Measurements from ENCODE around the gene CD3D.
"Not testable (repeated sequence)": the region's sequence is repeated elsewhere in the genome, so short reads cannot be mapped to it uniquely, and the experiment has no call there.

The CD3D gene

DNA sequence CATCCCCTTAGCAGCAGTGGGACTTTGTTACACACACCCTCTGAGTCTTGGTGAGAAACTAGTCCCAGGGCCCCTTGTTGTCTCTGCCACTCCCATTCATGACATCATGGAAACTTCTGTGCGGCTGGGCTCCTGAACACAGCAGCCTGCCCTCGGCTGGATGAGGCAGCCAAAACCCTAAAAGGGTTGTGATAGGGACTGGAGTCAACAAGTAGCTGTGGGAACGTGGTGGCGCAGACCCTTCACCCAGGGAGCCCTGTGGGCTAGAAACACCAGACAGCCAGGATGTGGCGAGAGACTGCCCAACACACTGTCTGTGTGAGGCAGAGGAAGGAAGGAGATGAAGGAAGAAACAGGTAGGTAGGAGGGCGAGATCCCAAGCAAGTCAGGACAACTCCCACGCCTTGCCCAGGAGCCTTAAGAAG, 3.9 kb downstream of the CD3D start:
- DNase-seq: no peak

DNA sequence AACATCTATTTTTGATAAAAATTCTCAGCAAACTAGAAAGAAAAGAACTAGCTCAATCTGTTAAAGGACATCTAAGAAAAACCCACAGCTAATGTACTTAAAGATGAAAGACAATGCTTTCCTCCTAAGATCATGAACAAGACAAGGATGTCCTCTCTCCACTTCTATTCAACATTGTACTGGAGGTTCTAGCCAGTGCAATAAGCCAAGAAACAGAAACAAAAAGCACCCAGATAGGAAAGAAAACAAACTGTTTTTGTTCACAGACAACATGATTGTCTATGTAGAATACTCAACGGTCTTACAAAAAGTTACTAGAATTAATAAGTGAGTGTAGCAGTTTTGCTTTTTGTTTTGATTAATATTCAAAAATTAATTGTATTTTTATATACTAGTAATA, 7.8 kb downstream of the CD3D start:
- no peak for DNase-seq

DNA sequence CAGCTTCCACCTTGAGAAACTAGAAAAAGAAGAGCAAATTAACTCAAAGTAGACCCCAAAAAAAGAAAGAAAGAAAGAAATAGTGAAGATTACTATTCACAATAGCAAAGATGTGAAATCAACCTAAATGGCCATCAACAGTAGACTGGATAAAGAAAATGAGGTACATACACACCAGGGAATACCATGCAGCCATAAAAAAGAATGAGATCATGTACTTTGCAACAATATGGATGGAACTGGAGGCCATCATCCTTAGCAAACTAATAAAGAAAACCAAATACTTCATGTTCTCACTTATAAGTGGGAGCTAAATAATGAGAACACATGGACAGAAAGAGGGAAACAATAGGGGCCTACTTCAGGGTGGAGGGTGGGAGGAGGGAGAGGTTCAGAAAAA, 13.8 kb downstream of the CD3D start:
- no peak for DNase-seq

DNA sequence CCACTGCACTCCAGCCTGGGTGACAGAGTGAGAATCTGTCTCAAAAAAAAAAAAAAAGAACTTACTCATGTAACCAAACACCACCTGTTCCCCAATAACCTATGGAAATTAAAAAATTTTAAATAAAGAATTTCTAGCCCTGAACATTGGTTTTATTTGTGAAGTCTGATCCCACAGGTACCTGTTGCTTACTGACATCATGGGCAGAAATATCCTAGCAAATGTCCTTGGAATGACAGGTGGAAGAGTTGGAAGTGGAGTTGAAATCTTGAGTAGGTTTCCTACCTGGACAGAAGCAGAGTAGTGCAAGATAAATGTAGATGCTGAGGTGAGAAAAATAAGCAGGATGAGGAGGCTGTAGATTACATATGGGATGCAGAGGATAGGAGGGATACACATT, 17.2 kb downstream of the CD3D start:
- DNase-seq: no peak

DNA sequence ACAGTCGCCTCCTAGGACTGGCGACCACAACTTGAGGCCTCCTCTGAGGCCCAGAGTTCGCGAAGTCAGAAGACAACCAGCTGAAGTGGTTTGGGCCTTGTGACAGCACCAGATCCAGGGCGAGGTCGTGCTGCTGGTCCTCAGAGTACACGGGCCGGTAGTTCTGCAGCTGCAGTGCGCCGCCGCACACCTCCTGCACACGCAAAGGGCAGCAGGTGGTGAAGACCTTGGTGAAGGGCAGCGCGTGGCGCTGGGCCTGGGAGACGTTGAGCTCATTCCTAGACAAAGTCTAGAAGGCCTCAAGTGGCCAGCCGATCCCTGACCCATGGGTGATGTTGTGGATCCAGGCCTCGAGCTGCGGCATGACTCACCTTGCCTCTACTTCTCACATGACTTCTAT, 19.8 kb downstream of the CD3D start:
- no peak for DNase-seq

DNA sequence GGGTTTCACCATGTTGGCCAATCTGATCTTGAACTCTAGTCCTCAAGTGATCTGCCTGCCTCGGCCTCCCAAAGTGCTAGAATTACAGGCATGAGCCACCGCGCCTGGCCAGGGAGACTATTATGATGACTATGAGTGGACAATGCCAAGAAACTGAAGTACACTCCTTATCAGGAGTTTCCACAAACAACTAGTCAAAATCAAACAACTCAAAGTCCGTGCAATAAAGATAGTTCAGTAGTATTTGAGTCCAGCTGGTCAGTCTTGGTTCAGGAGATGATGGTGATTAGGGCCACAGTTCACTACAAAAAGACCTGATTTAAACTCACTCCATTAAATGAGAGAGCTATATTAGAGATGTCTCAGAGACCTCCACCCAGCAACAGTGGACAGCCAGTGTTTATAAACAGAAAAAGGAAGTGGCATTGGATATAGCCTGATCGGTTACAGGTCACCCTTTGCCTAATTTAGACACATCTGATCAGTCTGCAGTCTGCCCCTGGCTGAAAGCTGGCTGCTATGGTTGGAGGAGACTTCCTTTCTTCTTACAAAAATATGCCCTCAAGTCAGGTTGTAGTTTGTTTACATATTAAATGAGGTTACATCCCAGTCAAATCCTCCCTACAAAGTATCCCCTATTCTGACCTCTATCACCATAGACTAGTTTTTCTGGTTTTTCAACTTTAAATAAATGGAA, 21.0 kb downstream of the CD3D start:
- DNase-seq: no peak

DNA sequence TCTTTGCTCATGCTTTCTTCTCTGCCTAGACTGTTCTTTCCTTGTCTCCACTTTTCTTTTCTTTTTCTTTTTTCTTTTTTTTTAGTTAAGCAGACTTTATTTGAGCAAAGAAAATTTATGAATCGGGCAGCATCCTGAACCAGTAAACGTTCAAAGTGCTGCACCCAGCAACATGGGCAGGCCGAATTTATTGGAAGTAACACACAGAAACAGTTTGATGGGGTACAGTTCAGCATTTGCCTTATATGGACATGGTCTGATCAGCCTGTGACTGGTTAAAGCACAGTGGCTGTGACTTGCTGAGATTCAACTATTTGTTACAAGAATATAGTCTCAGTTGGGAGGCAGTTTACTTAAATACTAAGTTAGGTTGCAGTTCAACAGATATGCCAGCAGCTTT, 22.0 kb downstream of the CD3D start:
- DNase-seq: no peak

DNA sequence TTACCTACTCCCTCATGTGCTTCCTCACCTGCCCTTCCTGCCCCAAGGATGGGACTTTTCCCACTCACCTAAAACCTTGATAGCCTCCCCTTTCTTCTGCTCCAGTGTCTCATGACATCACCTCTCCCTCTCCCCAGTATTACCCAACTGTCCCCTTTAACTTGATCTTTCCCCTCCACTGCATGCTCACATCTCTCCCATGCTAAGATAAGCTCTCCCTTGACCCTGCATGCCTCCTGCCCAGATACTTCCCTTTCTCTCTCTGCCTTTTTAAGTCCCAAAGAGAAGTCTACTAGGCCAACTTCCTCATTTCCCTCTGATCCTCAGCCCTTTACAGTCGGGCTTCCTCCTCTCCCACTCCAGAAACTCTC, 23.2 kb downstream of the CD3D start:
- no peak for DNase-seq

DNA sequence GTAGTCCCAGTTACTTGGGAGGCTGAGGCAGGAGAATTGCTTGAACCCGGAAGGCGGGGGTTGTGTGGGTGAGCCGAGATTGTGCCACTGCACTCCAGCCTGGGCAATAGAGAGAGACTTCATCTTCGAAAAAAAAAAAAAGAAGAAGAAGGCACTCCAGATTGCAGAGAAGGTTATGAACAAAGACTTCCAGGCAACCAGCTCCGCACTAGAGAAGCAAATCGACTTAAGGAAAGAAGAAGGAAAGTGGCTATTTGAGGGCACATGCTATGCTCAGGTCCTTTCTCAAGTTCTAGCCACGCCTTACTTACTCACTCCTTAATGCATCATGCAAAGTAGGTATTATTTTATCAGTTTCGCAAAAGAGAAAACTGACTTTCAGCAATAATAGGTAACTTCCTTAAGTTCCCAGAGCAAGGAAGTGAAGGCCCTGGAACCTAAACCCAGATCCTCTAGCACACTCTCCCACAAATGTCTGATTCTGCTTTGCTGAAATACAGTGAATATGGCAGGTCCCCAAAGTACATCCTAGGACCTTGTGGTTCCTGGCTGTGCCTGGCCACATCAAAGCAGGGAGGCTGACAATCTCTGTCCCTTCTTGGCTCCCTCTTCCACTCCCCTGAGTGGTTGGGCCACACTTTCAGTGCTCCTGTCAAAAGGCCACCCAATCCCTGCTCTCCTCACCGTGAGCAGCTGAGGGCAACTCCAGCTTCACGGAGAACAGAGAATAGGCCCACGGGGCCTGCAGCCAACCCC, 23.7 kb downstream of the CD3D start:
- no peak for DNase-seq

DNA sequence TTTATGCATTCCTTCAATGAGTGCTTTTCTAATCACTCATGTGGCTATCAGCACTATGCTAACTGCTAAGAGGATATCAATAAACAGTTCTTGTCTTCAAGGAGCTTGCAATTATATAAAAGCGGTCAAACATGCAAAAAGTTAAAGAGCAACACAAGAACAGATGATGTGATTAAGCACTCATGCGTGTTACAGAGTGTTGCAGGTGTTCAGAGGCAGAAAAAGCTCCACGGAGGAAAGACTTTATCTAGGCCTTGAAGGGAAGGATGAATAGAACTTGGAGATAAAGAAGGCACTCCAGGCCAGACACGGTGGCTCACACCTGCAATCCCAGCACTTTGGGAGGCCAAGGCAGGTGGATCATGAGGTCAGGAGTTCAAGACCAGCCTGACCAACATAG, 24.4 kb downstream of the CD3D start:
- DNase-seq: no peak

DNA sequence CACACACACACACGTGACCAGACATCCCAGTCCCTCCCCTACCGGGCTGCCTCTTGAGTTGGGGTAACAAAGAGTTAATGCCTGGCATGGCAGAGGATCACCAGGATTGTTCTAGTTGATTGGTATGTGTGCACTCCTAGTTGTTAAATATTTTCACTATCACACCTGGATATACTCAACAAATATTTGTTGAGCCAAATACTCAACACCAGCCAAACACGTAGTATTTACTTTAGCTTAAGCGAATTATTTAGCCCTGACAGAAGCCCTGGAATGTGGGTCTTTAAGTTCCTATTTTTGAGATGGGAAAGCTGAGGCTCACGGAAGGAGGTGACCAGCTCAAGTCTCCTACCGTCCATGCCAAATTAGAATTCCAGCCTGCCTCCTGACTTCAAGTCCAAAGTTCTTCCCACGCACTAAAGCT, 27.5 kb downstream of the CD3D start:
- DNase-seq: no peak

DNA sequence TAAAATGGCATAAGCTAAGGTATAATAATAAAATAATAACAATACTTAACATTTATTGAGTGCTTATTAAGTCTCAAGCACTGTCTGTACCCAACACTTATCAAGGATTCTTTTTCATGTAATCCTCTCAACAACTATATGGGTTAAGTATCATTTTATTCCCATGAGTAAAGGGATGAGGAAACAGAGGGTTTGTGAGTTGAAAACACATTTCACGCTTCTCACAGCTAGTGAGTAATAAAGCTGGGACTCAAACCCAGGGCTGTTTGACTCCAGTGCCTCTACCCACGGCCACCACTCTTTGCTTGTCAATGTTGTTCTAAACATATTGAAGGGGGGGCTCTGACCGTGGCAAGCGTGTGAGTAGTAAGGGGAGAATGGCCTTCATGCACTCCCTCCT, 29.3 kb downstream of the CD3D start:
- DNase-seq: peak; percentile 71

DNA sequence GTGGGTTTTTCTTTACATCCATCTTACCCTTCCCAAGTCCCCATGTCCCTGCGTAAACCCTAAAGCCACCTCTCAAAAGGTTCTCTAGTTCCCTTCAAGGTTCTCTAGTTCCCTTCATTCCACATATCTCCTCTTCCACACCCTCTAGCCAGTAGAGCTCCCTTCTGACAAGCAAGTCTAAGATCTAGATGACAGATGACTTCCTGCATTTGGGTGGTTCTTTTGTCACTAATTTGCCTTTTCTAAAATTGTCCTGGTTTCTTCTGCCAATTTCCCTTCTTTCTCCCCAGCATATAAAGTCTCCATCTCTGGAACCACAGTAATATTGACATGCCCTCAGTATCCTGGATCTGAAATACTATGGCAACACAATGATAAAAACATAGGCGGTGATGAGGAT, 30.2 kb downstream of the CD3D start:
- DNase-seq: no peak

DNA sequence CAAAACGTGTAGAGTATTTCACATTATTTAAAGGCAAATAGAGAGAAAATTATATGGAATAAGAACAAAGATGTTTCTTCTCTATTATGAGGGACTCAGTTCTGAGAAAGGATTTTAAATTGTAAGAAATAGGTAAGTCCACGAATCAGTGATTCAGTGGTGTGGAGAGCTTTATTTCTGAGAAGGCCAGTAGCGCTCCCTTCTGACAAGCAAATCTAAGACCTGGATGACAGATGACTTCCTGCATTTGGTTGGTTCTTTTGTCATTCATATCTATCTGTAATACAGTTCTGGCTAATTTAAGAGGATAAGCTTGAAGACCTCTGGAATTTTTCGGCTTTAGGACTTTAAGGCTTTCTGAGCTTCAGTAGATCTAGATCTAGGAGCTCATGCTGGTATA, 31.0 kb downstream of the CD3D start:
- DNase-seq: no peak

DNA sequence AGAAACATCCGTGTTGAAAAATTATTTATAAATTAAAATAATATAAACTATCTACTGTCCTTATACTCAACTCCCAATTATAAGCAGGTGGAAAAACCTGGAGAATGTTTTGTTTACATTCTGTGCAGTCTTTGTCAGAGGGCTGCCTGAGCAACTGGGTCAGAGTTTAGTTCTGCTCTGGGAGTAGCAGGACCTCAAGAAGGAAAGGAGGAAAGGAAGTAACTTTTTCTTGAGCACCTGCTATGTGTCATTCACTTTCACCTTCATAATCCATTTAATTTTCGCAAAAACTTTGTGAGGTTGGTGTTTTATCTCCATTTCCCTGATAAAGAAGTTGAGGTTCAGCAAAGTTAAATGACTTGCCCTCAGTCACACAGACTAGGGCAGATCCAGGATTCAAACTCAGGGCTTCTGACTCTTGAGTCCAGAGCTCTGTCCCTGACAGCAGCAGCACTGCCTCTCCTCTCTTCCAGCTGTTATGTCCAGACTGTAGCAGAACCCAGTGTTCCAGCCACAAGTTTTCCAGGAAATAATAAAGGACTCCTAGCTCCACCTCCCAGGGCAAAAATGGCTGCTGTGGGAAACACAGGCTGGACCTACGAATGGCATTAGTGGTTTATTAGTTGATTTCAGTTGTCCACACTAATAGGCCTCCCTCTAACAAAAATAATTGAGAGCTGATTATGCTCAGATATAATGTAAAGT, 31.6 kb downstream of the CD3D start:
- DNase-seq: no peak

DNA sequence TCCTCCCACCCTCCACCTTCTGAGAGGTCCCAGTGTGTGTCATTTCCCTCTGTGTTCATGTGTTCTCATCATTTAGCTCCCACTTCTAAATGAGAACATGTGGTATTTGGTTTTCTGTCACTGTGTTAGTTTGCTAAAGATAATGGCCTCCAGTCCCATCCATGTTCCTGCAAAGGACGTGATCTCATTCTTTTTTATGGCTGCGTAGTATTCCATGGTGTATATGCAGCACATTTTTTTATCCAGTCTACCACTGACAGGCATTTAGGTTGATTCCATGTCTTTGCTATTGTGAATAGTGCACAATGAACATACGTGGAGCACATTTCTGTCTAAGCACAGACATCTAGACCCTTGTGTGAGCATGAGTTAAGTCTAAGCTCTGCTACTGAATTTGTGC, 32.2 kb downstream of the CD3D start:
- DNase-seq: no peak

DNA sequence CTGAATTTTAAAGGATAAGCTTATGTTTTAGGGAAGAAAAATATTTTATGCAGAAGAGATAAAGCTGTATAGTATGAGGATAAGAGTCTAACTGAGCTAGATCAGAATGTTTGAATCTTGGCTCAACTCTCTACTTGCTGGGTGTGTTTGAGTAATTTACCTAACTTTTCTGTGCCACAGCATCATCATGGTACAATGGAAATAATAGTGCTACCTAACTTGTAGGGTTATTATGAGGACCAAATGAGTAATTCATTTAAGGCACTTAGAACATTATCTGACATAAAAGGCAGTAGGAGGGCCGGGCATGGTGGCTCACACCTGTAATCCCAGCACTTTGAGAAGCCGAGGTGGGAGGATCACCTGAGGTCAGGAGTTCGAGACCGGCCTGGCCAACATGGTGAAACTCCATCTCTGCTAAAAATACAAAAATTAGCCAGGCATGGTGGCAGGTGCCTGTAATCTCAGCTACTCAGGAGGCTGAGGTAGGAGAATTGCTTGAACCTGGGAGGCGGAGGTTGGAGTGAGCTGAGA, 33.4 kb downstream of the CD3D start:
- DNase-seq: not testable (repeated sequence)

DNA sequence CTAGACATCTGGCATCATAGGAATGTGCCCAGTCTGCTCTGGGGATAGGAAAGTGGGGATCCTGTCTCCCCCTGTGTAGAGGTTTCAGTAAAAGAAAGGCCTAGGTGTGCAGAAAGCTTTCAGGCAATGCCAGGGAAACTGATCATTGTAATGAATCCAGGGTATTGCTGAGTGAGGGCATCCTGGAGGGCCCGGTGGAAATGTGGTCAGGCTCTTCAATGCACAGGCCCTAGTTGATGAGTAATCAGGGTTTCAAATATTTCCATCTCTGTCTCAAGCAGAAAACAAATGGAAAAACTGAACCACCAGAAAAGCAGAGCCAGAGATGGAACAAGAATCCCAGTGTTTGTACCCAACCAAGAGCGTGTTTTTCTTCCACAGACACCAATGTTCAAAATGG, 35.9 kb downstream of the CD3D start:
- DNase-seq: no peak

DNA sequence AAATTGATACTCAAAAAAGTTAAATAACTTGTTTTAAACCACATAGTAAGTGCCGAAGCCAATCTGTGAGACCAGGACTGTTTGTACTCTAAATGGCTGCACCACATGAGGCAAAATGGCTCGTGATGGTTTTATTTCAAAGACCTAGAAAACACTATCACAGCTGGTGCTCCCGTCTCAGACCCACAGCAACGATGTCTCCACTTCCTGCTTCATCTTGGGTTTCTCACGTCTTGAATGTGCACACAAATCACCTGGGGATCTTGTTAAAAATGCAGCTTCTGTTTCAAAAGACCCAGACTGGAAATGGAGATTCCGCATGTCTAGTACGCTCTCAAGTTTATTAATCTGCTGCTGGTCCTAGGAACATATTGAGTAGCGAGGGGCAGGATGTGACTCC, 36.8 kb downstream of the CD3D start:
- no peak for DNase-seq

DNA sequence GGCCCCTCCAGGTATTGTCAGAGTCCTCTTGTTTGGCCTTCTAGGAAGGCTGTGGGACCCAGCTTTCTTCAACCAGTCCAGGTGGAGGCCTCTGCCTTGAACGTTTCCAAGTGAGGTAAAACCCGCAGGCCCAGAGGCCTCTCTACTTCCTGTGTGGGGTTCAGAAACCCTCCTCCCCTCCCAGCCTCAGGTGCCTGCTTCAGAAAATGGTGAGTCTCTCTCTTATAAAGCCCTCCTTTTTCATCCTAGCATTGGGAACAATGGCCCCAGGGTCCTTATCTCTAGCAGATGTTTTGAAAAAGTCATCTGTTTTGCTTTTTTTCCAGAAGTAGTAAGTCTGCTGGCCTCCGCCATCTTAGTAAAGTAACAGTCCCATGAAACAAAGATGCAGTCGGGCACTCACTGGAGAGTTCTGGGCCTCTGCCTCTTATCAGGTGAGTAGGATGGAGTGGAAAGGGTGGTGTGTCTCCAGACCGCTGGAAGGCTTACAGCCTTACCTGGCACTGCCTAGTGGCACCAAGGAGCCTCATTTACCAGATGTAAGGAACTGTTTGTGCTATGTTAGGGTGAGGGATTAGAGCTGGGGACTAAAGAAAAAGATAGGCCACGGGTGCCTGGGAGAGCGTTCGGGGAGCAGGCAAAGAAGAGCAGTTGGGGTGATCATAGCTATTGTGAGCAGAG, 37.8 kb downstream of the CD3D start, which contains the start of gene CD3E:
CD3E (plus strand) TSS at position 163 of the 681 bp plus-strand sequence; CDS start at position 386, 223 bp downstream.
- no peak for DNase-seq

DNA sequence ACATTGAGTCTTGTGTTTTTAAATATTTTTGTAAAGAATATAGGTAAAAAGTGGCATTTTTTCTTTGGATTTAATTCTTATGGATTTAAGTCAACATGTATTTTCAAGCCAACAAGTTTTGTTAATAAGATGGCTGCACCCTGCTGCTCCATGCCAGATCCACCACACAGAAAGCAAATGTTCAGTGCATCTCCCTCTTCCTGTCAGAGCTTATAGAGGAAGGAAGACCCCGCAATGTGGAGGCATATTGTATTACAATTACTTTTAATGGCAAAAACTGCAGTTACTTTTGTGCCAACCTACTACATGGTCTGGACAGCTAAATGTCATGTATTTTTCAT, 38.3 kb downstream of the CD3D start:
- DNase-seq: no peak

DNA sequence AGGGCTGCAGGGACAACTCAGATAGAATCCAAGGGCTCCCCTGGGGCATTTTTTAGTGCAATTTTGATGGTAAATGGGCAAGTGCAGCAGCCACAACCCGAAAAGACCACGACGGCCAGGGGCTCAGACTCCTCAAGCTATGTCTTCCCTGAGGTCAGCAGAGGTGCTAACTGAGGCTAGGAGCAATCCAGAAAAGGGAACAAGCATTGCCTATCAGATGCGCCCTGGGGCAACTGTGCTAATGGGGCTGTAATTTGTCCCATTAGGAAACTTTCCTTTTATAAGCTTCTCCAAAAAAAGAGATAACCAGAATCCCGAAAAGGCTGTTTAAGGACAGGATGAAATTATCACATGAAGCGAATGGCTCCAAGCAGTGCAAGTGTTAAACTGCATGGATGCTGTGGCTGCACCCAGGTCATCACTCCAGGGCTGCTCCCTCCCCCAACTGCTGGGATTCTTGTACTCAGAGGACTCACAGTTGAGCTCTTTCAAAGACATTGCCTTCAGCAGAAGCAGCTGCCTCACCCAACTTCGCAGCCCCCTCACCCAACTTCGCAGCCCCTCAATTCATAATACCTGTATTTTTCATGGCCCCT, 40.8 kb downstream of the CD3D start:
- DNase-seq: no peak

Data from NCI-H524 treated with DMSO at 0.1 percent for 48 hours (cell line).